ENCODE results near the gene RPSA. TPM values are rescaled to one million over a fixed set of nuclear protein-coding genes. Genes with fewer than 3 reads are reported as not detected.

RPSA gene
- total RNA-seq, 1 experiment from 2014 or later = 1,562 TPM

- POLR2A ChIA-PET = no interaction called here
- BruUV-seq (replicated peaks) = no TSS peak
Observed at GRCh38 chr3:39435006-39435748, 28.7 kb downstream of the RPSA start.

GRCh38 chr3:39438880-39439279 is 32.4 kb downstream of the RPSA start:
- H3K9me3 ChIP-seq = no peaks in the 10 kb centered on the region
- Mint-ChIP-seq H3K36me3 (ENCODE audit: insufficient read depth, unreplicated experiment) (no peaks in the 10 kb centered on the region), H3K9me3 (ENCODE audit: unreplicated experiment) (no peaks in the 10 kb centered on the region), H3K4me1 (ENCODE audit: low read depth, unreplicated experiment) (no peaks in the 10 kb centered on the region), H3K27me3 (ENCODE audit: insufficient read depth, unreplicated experiment) (no peaks in the 10 kb centered on the region), H3K4me3 (ENCODE audit: unreplicated experiment) (no peak overlapping the region), H3K27ac (ENCODE audit: unreplicated experiment) (no peak overlapping the region)
- BruUV-seq (replicated peaks) = no TSS peak
- H3K27me3 ChIP-seq (replicated peaks; ENCODE audit: control insufficient read depth, insufficient read depth, low read length) = no peaks in the 10 kb centered on the region
- DNase-seq = no peak
- CTCF ChIA-PET = no interaction called here
- POLR2A ChIA-PET = no interaction called here
- no peak overlapping the region for H3K4me3 ChIP-seq (ENCODE audit: low read depth, low read length)
- no peaks in the 10 kb centered on the region for H3K4me1 ChIP-seq
- no peaks in the 10 kb centered on the region for H3K36me3 ChIP-seq (ENCODE audit: control insufficient read depth, insufficient read depth, low read length)
- intact Hi-C loops (cut with micrococcal nuclease; ENCODE audit: unreplicated experiment) = no loop called here
- no peak for TF ChIP-seq CTCF (IDR thresholded peaks at IDR 0.05; ENCODE audit: insufficient read depth in 1 of 2, low read depth in 1 of 2, low read length in 1 of 2, severe bottlenecking in 1 of 2, unreplicated experiment in 1 of 2)

More at GRCh38 chr3:39435006-39435748, 28.7 kb downstream of the RPSA start:
- TF ChIP-seq CTCF (IDR thresholded peaks at IDR 0.05; ENCODE audit: insufficient read depth in 1 of 2, low read depth in 1 of 2, low read length in 1 of 2, severe bottlenecking in 1 of 2, unreplicated experiment in 1 of 2) = no peak
- H3K4me1 ChIP-seq = no peaks in the 10 kb centered on the region
- Mint-ChIP-seq H3K4me3 (ENCODE audit: unreplicated experiment) (no peak overlapping the region), H3K27me3 (ENCODE audit: insufficient read depth, unreplicated experiment) (peaks cover 5% of the 10 kb centered on the region), H3K27ac (ENCODE audit: unreplicated experiment) (no peak overlapping the region), H3K36me3 (ENCODE audit: insufficient read depth, unreplicated experiment) (no peaks in the 10 kb centered on the region), H3K4me1 (ENCODE audit: low read depth, unreplicated experiment) (no peaks in the 10 kb centered on the region), H3K9me3 (ENCODE audit: unreplicated experiment) (no peaks in the 10 kb centered on the region)
- H3K9me3 ChIP-seq = no peaks in the 10 kb centered on the region
- no peak overlapping the region for H3K4me3 ChIP-seq (ENCODE audit: low read depth, low read length)
- H3K36me3 ChIP-seq (ENCODE audit: control insufficient read depth, insufficient read depth, low read length) = no peaks in the 10 kb centered on the region
- H3K27me3 ChIP-seq (replicated peaks; ENCODE audit: control insufficient read depth, insufficient read depth, low read length) = no peaks in the 10 kb centered on the region
- DNase-seq = no peak
- CTCF ChIA-PET = no interaction called here
- intact Hi-C loops (cut with micrococcal nuclease; ENCODE audit: unreplicated experiment) = no loop called here

GRCh38 chr3:39440316-39440715 is 33.8 kb downstream of the RPSA start:
- Histone ChIP-seq H3K36me3 (ENCODE audit: control insufficient read depth, insufficient read depth, low read length) (no peaks in the 10 kb centered on the region), H3K27me3 (replicated peaks; ENCODE audit: control insufficient read depth, insufficient read depth, low read length) (no peaks in the 10 kb centered on the region), H3K4me1 (no peaks in the 10 kb centered on the region), H3K4me3 (ENCODE audit: low read depth, low read length) (no peak overlapping the region), H3K9me3 (no peaks in the 10 kb centered on the region)
- no peak for TF ChIP-seq CTCF (IDR thresholded peaks at IDR 0.05; ENCODE audit: insufficient read depth in 1 of 2, low read depth in 1 of 2, low read length in 1 of 2, severe bottlenecking in 1 of 2, unreplicated experiment in 1 of 2)
- no peak overlapping the region for H3K27ac Mint-ChIP-seq (ENCODE audit: unreplicated experiment)
- ChIA-PET POLR2A (no interaction called here), CTCF (no interaction called here)
- no peaks in the 10 kb centered on the region for H3K36me3 Mint-ChIP-seq (ENCODE audit: insufficient read depth, unreplicated experiment)
- no peak for DNase-seq
- H3K9me3 Mint-ChIP-seq (ENCODE audit: unreplicated experiment) = no peaks in the 10 kb centered on the region
- H3K27me3 Mint-ChIP-seq (ENCODE audit: insufficient read depth, unreplicated experiment) = no peaks in the 10 kb centered on the region
- BruUV-seq (replicated peaks) = no TSS peak
- H3K4me3 Mint-ChIP-seq (ENCODE audit: unreplicated experiment) = no peak overlapping the region
- intact Hi-C loops (cut with micrococcal nuclease; ENCODE audit: unreplicated experiment) = no loop called here
- no peaks in the 10 kb centered on the region for H3K4me1 Mint-ChIP-seq (ENCODE audit: low read depth, unreplicated experiment)

Data from Caco-2 (cell line).